DMS 273 treated with DMSO at 0.1 percent for 48 hours (cell line): ENCODE measurements around the gene ARHGAP18.
"Not testable (repeated sequence)": the region's sequence is repeated elsewhere in the genome, so short reads cannot be mapped to it uniquely, and the experiment has no call there.

ENCODE experiments used
- DNase-seq: peaks from one replicate; lab custom pipeline; 2025; lab: John Stamatoyannopoulos, UW

Gene ARHGAP18

GRCh38 chr6:129578315-129578714, 131.7 kb downstream of the ARHGAP18 start:
- DNase-seq = no peak

GRCh38 chr6:129577691-129578090, 132.3 kb downstream of the ARHGAP18 start:
- DNase-seq = no peak

DNA sequence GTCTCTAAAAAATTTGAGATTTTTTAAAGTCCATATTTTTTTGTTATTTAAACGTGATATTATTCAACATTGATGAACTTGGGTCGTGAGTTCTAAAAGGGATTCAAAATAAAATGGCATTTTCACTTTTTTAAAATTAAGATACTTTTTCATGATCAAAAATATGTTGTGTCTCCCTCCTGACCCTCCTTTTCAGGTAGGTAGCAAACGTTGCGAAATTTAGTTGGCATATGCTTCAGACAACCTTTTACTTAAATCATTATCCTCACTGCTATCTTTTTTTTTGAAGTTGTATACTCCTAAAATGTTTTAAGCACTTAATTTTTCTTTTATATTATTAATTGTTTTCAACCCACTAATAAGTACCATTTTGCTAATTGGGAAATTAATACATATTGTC, 133.5 kb downstream of the ARHGAP18 start:
- no peak for DNase-seq

GRCh38 chr6:129575378-129576118, 134.4 kb downstream of the ARHGAP18 start:
- DNase-seq = peak; percentile 29

- not testable (repeated sequence) for DNase-seq
Measured at GRCh38 chr6:129574605-129575004, 135.4 kb downstream of the ARHGAP18 start.

DNA sequence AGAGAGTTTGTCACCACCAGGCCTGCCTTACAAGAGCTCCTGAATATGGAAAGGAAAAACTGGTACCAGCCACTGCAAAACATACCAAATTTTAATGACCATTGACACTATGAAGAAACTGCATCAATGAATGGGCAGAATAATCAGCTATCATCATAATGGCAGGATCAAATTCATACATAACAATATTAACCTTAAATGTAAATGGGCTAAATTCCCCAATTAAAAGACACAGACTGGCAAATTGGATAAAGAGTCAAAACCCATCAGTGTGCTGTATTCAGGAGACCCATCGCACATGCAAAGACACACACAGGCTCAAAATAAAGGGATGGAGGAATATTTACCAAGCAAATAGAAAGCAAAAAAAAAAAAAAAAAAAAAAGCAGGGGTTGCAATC, 139.0 kb downstream of the ARHGAP18 start:
- not testable (repeated sequence) for DNase-seq

- no peak for DNase-seq
Measured at GRCh38 chr6:129568015-129568414, 142.0 kb downstream of the ARHGAP18 start.

DNA sequence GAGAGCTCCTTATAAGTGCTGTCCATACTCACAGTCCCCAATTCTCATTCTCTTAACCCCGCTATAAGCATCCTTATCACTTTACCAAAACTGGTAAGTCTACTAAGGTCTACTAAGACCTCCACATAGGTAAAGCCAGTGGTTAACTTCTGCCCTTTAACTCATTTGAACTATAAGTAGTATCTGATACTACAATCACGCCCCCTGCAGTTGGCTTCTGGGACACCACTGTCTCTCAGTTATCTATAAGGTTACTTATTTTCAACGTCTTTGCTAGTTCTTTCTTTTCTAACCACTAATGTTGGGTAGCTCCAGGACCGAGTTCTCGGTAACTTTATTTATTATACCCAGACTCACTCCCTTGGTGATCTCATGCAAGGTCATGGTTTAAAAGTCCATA, 142.6 kb downstream of the ARHGAP18 start:
- DNase-seq = no peak

DNA sequence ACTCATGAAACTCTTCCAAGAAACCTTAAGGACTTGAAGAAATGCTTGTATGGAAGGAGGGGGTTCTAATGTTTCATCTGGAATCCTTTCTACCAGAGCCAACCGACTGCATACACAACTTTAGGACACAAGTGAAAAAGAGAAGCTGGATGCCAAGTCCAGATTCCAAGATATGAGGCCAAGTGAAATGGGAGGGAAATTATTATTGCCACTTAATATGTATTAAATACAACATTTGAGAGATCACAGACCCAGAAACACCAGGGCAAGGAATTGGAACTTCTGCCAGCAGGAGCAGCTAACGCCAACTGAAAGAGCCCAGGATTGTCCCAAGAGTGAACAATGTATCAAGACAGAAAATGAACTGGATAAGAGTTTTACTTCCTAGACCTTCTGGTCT, 144.2 kb downstream of the ARHGAP18 start:
- no peak for DNase-seq

GRCh38 chr6:129565366-129565765, 144.6 kb downstream of the ARHGAP18 start:
- no peak for DNase-seq

DNA sequence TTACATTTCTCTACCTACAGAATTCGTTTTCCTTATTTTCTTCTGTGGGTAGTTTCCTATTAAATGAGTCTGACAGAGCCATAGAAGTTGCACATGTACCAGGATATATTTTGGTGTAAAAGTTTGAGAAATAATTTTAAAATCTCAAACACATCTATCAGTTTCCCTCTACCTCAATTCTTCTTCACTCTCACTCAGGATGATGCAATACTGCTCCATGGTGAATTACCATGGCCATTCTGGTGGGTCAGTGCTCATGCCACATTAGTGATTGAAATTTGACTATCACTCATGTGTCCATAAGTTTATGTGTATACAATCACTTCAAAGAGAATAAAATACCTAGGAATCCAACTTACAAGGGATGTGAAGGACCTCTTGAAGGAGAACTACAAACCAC, 151.7 kb downstream of the ARHGAP18 start:
- DNase-seq = no peak

GRCh38 chr6:129555206-129555832, 154.7 kb downstream of the ARHGAP18 start:
- DNase-seq = no peak

DNA sequence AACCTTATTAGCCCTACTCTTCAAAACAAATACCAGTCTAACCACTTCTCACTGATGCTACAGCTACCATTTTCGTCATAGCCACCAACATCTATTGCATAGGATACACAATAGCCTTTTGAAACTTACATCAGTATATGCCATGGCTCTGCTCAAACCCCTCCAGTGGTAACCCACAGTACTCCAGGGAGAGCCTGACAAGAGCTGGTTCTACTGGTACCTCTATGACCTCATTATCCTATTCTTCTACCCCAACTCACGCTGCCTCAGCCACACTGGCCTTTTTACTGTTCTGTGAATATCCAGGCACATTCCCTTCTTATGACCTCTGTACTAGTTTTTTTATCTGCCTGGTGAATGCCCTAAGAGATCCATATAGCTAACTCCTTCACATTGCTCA, 157.6 kb downstream of the ARHGAP18 start:
- DNase-seq = no peak

- no peak for DNase-seq
Measured at GRCh38 chr6:129551486-129551885, 158.5 kb downstream of the ARHGAP18 start.

- no peak for DNase-seq
Measured at GRCh38 chr6:129546702-129547101, 163.3 kb downstream of the ARHGAP18 start.

DNA sequence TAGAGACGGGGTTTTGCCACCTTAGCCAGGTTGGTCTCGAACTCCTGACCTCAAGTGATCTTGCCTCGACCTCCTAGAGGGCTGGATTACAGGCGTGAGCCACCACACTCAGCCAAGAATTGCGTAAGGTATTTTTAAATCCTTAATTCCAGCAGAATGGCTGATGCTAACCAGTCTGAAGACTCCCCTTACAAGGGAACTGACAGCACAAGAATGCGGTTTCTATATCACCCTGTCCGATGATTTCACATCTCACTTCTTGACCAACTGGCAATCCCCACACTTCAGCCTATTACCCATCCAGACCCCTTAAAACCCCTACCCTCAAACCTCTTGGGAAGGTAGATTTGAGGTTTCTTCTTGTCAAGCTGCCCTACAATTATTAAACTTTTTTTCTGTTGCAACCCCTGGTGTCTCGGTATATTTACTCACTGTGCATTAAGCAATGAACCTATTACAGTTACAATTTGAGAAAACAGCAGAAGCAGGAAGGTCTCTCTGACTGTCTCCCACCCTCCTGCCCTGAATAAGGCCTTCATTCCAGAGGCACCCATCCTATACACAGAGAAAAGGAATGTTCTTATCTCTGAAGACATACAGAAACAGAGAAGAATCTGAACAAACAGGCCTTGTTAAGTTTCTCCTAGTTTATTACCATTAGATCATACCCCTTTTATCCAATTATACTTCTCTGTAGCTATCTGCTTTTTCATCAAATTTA, 164.9 kb downstream of the ARHGAP18 start:
- no peak for DNase-seq

- DNase-seq = no peak
Measured at GRCh38 chr6:129543981-129544380, 166.0 kb downstream of the ARHGAP18 start.

GRCh38 chr6:129542705-129543104, 167.3 kb downstream of the ARHGAP18 start:
- no peak for DNase-seq

DNA sequence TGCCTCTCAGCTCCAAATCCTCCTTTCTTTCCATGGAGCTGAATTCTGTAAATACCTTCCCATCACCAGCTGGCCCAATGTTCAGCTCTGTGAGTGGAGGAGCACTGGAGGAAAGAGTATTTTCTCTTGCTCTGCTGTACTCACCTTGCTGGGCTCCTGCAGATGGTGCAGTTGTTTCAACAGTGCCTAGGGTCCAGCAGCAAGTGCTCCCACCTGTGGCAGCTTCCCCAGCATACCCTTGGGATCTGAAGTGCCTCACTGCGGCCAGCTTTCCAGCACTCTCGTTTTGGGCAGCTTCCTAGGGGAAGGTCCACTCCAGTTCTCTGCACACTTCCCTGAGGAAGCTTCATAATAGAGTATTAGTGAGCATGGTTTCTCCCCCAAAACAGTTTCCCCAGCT, 170.9 kb downstream of the ARHGAP18 start:
- no peak for DNase-seq

DNA sequence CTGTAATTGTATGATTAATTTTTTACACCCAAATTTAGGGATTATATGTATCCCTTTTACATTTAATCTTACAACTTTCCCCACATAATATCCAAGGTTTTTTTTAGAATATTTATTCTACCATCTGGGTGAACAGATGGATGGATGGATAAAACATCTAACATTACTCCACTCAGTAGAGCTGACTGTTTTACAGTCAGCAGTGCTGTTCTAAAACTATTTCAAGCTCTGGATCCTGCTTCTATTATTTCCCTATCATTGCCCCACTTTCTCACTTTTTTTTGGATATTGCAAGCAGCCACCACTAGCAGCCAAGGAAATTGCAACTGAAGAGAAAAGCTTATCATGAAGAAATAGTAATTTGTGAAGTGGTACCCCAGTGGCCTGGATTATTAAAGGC, 173.7 kb downstream of the ARHGAP18 start:
- no peak for DNase-seq

DNA sequence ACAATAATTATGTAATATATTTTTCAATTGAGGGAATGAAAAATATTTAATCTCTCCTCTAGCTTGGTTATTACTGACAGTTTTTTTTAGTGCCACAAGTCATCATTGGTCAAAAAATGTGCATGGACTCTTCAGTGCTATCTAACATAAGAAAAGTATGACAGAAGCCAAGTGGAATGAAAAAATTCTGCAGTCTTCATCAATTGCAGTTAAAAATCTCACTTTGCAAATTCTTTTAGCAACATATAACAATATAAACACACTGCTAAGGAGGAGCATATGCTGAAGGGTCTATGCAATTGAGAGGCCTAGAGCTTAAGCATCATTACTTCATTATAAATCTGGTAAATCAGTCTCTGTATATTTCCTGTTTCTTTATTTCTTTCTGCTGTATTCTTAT, 175.1 kb downstream of the ARHGAP18 start:
- DNase-seq = no peak
